H1 (cell line): ENCODE data around the gene SHMT2. TPM values are rescaled to one million over a fixed set of nuclear protein-coding genes. Genes with fewer than 3 reads are reported as not detected.

ENCODE experiments used
- CTCF ChIA-PET: fragments of 300-600 bp; sonication (Branson Sonifier 250); formaldehyde crosslinking; loops from one replicate; lab custom pipeline; 2021; ENCODE audit not compliant: partially characterized antibody; lab: Charles Lee
- POLR2A ChIA-PET: fragments of 300-600 bp; sonication (Branson Sonifier 250); formaldehyde crosslinking; loops from one replicate; lab custom pipeline; 2021; ENCODE audit warnings: inconsistent platforms; ENCODE audit not compliant: partially characterized antibody; lab: Charles Lee
- DNase-seq, 2 experiments: peaks; one replicate each; pipeline versions ENCODE4 v3.0.0 to v3.0.0-alpha.2; 2010 to 2022; ENCODE audit warnings: low spot score in 2 of 2, low read depth in 1 of 2, mixed read lengths in 1 of 2
- FAIRE-seq: peaks from 2 replicates; lab custom pipeline; 2011; peaks lifted over from hg19 to GRCh38; lab: Jason Lieb, UNC
- H2AFZ ChIP-seq: 2 replicates; pipeline ENCODE4 v1.8.1; 2012; ENCODE audit warnings: low read length, inconsistent platforms
- H2AK5ac ChIP-seq: 2 replicates; pipeline ENCODE4 v1.6.1; 2013; ENCODE audit warnings: low read depth, low read length
- H2BK120ac ChIP-seq: replicated peaks from 2 replicates; pipeline ENCODE3; 2013; ENCODE audit warnings: low read depth, low read length, inconsistent platforms
- H2BK12ac ChIP-seq: 2 replicates; pipeline ENCODE4 v1.6.1; 2013; ENCODE audit warnings: low read depth, low read length
- H2BK15ac ChIP-seq: 2 replicates; pipeline ENCODE4 v1.6.1; 2013; ENCODE audit warnings: low read length
- H2BK20ac ChIP-seq: 2 replicates; pipeline ENCODE4 v1.6.1; 2013; ENCODE audit warnings: low read length
- H2BK5ac ChIP-seq: 2 replicates; pipeline ENCODE4 v1.6.1; 2013; ENCODE audit warnings: low read depth, low read length
- H3K14ac ChIP-seq: 2 replicates; pipeline ENCODE4 v1.6.1; 2013; ENCODE audit warnings: inconsistent platforms; ENCODE audit not compliant: insufficient read length
- H3K18ac ChIP-seq: 2 replicates; pipeline ENCODE4 v1.6.1; 2013; ENCODE audit warnings: low read length; ENCODE audit errors: extremely low read depth
- H3K23ac ChIP-seq: 2 replicates; pipeline ENCODE4 v1.6.1; 2013; ENCODE audit warnings: inconsistent platforms; ENCODE audit not compliant: insufficient read length
- H3K23me2 ChIP-seq: 2 replicates; pipeline ENCODE4 v1.6.1; 2013; ENCODE audit warnings: low read depth, low read length
- H3K27ac ChIP-seq: 2 replicates; pipeline ENCODE4 v1.6.1; 2011; ENCODE audit warnings: low read depth, low read length, inconsistent platforms
- H3K27me3 ChIP-seq, 4 experiments: replicated peaks in 1 of 4; 1 replicate in 1 of 4; 2 replicates in 3 of 4; pipeline versions ENCODE4 v1.6.1 to v1.8.1; 2011 to 2013; ENCODE audit warnings: low read length in 3 of 4, mild to moderate bottlenecking in 3 of 4, inconsistent platforms in 2 of 4, mixed read lengths in 2 of 4, moderate library complexity in 1 of 4; ENCODE audit not compliant: control insufficient read depth in 3 of 4, insufficient read depth in 3 of 4; ENCODE audit errors: extremely low read depth in 1 of 4
- H3K36me3 ChIP-seq, 4 experiments: 2 replicates each; pipeline versions ENCODE4 v1.6.1 to v1.8.1; 2011 to 2013; ENCODE audit warnings: mild to moderate bottlenecking in 4 of 4, low read length in 3 of 4, moderate library complexity in 2 of 4, control low read depth in 1 of 4, inconsistent platforms in 1 of 4; ENCODE audit not compliant: insufficient read depth in 4 of 4, control insufficient read depth in 2 of 4
- H3K4ac ChIP-seq: replicated peaks from 2 replicates; pipeline ENCODE3; 2013; ENCODE audit warnings: low read length, low read depth, mixed read lengths, inconsistent platforms; ENCODE audit not compliant: insufficient read length
- H3K4me1 ChIP-seq, 4 experiments: replicated peaks in 1 of 4; 1 replicate in 1 of 4; 2 replicates in 3 of 4; pipeline versions ENCODE4 v1.6.1 to v1.8.1; 2011 to 2013; ENCODE audit warnings: low read length in 3 of 4, inconsistent platforms in 2 of 4, mixed read lengths in 1 of 4; ENCODE audit not compliant: insufficient read depth in 4 of 4, control insufficient read depth in 3 of 4
- H3K4me2 ChIP-seq, 2 experiments: 2 replicates each; pipeline versions ENCODE4 v1.6.1 to v1.8.1; 2011 to 2013; ENCODE audit warnings: low read depth in 2 of 2, low read length in 2 of 2, control low read depth in 1 of 2, inconsistent platforms in 1 of 2, mild to moderate bottlenecking in 1 of 2; ENCODE audit not compliant: insufficient read depth in 1 of 2
- H3K4me3 ChIP-seq, 4 experiments: fragments of 200-600, 300-600 bp in 1 of 4; sonication (generic), shearing (Covaris generic), sonication (Bioruptor Twin) in 1 of 4; 2 replicates each; pipeline versions ENCODE4 v1.5.1 to v1.8.1; 2011 to 2016; ENCODE audit warnings: low read length in 4 of 4, low read depth in 3 of 4, control low read depth in 2 of 4, inconsistent platforms in 2 of 4, mild to moderate bottlenecking in 2 of 4, mixed read lengths in 1 of 4, moderate library complexity in 1 of 4; ENCODE audit not compliant: insufficient read depth in 2 of 4; ENCODE audit errors: extremely low read depth in 1 of 4
- H3K56ac ChIP-seq: replicated peaks from 2 replicates; pipeline ENCODE3; 2013; ENCODE audit warnings: low read depth, mild to moderate bottlenecking, mixed read lengths, low read length, inconsistent platforms; ENCODE audit not compliant: insufficient read length
- H3K79me1 ChIP-seq: 2 replicates; pipeline ENCODE4 v1.6.1; 2013; ENCODE audit warnings: low read depth, low read length, control low read depth
- H3K79me2 ChIP-seq, 2 experiments: 2 replicates each; pipeline versions ENCODE4 v1.6.1 to v1.8.1; 2012 to 2013; ENCODE audit warnings: low read length in 2 of 2, mild to moderate bottlenecking in 2 of 2, inconsistent platforms in 1 of 2; ENCODE audit not compliant: insufficient read depth in 2 of 2, control insufficient read depth in 1 of 2
- H3K9ac ChIP-seq, 4 experiments: replicated peaks in 1 of 4; 1 replicate in 1 of 4; 2 replicates in 3 of 4; pipeline versions ENCODE4 v1.6.1 to v1.8.1; 2011 to 2013; ENCODE audit warnings: low read depth in 3 of 4, low read length in 3 of 4, control low read depth in 2 of 4, mild to moderate bottlenecking in 2 of 4, moderate library complexity in 2 of 4, inconsistent platforms in 1 of 4; ENCODE audit errors: extremely low read depth in 1 of 4
- H3K9me3 ChIP-seq, 2 experiments: 2 replicates each; pipeline versions ENCODE4 v1.6.1 to v1.8.1; 2012 to 2013; ENCODE audit warnings: mild to moderate bottlenecking in 2 of 2, moderate library complexity in 2 of 2, control low read depth in 1 of 2, inconsistent platforms in 1 of 2, low read depth in 1 of 2, low read length in 1 of 2, mixed read lengths in 1 of 2; ENCODE audit not compliant: insufficient read depth in 2 of 2
- H4K20me1 ChIP-seq, 2 experiments: replicated peaks in 1 of 2; 2 replicates each; pipeline versions ENCODE3 to v1.8.1; 2011 to 2013; ENCODE audit warnings: inconsistent platforms in 2 of 2, low read length in 2 of 2, mild to moderate bottlenecking in 1 of 2; ENCODE audit not compliant: insufficient read depth in 2 of 2, control insufficient read depth in 1 of 2
- H4K5ac ChIP-seq: 2 replicates; pipeline ENCODE4 v1.6.1; 2013; ENCODE audit warnings: low read length, low read depth, mixed read lengths, inconsistent platforms; ENCODE audit not compliant: insufficient read length
- H4K8ac ChIP-seq: 2 replicates; pipeline ENCODE4 v1.8.0; 2013; ENCODE audit warnings: mild to moderate bottlenecking, moderate library complexity, low read length, inconsistent platforms; ENCODE audit not compliant: insufficient read depth; ENCODE audit errors: extremely low read depth
- H4K91ac ChIP-seq: replicated peaks from 2 replicates; pipeline ENCODE3; 2013; ENCODE audit warnings: low read length, mixed read lengths, inconsistent platforms; ENCODE audit not compliant: insufficient read length
- BACH1 ChIP-seq: IDR thresholded peaks from 2 replicates; pipeline ENCODE4 v1.6.1; 2012; ENCODE audit warnings: low read length, improper control_type of control experiment
- BRCA1 ChIP-seq: IDR thresholded peaks from 2 replicates; pipeline ENCODE4 v1.6.1; 2012; ENCODE audit warnings: low read depth, low read length, improper control_type of control experiment
- CTBP2 ChIP-seq: IDR thresholded peaks from 2 replicates; pipeline ENCODE4 v1.7.0; 2011; ENCODE audit warnings: borderline replicate concordance, mild to moderate bottlenecking, moderate library complexity, mixed read lengths, low read length; ENCODE audit not compliant: insufficient read depth, insufficient read length
- HDAC2 ChIP-seq, 2 experiments: fragments of 300-600 bp in 1 of 2; sonication (generic) in 1 of 2; IDR thresholded peaks; 2 replicates each; pipeline ENCODE4 v1.6.1; 2011 to 2012; ENCODE audit warnings: low read depth in 2 of 2, low read length in 2 of 2, mild to moderate bottlenecking in 2 of 2, moderate library complexity in 2 of 2, borderline replicate concordance in 1 of 2, inconsistent platforms in 1 of 2
- KDM1A ChIP-seq: fragments of 200-600, 300-600 bp; sonication (generic); IDR thresholded peaks from 2 replicates; pipeline ENCODE4 v1.7.1; 2016; ENCODE audit warnings: mild to moderate bottlenecking, low read length, borderline replicate concordance
- KDM5A ChIP-seq: fragments of 200-600 bp; IDR thresholded peaks from 2 replicates; pipeline ENCODE4 v1.7.1; 2012; ENCODE audit warnings: mild to moderate bottlenecking, low read length, inconsistent platforms, mixed read lengths
- RNF2 ChIP-seq: fragments of 200-900, 300-1000 bp; sonication (generic); IDR thresholded peaks from 2 replicates; pipeline ENCODE4 v1.7.1; 2016; ENCODE audit warnings: borderline replicate concordance, low read depth, mild to moderate bottlenecking, antibody characterized with exemption, low read length; ENCODE audit not compliant: poor library complexity, severe bottlenecking; ENCODE audit errors: missing control alignments
- RXRA ChIP-seq: IDR thresholded peaks from 2 replicates; pipeline ENCODE4 v1.6.1; 2011; ENCODE audit warnings: low read depth, mild to moderate bottlenecking, low read length, moderate library complexity; ENCODE audit not compliant: insufficient read depth
- SIN3A ChIP-seq, 2 experiments: IDR thresholded peaks in 1 of 2; conservative IDR thresholded peaks in 1 of 2; 2 replicates each; pipeline ENCODE4 v1.6.1; 2011 to 2012; ENCODE audit warnings: low read length in 2 of 2, improper control_type of control experiment in 1 of 2, low read depth in 1 of 2, mild to moderate bottlenecking in 1 of 2
- SIRT6 ChIP-seq: IDR thresholded peaks from one replicate; pipeline ENCODE4 v1.7.1; 2012; ENCODE audit warnings: low read length, inconsistent platforms
- SP1 ChIP-seq: IDR thresholded peaks from 2 replicates; pipeline ENCODE4 v1.6.1; 2011; ENCODE audit warnings: low read depth, low read length
- YY1 ChIP-seq: IDR thresholded peaks from 2 replicates; pipeline ENCODE4 v1.6.1; 2011; ENCODE audit warnings: low read depth, mild to moderate bottlenecking, low read length
- ZNF274 ChIP-seq: IDR thresholded peaks from 2 replicates; pipeline ENCODE4 v1.7.0; 2012; ENCODE audit warnings: low read length, borderline replicate concordance; ENCODE audit errors: extremely low read depth
- WGBS, 2 experiments: shearing (Covaris generic) in 1 of 2; methylation state at CpG; one replicate each; pipeline versions ENCODE4 v1.1.6 to v1.1.7; 2013 to 2015; ENCODE audit warnings: low lambda C conversion rate in 2 of 2, mixed read lengths in 2 of 2, inconsistent platforms in 1 of 2, low coverage in 1 of 2, missing lambda C conversion rate in 1 of 2; ENCODE audit not compliant: insufficient replicate concordance in 2 of 2, insufficient coverage in 1 of 2, insufficient read length in 1 of 2; ENCODE audit errors: extremely low coverage in 1 of 2, missing lambda C conversion rate in 1 of 2; 5-methylcytosine and 5-hydroxymethylcytosine counted together
- polyA plus RNA-seq, 7 experiments: library from polyadenylated mRNA; depleted of rRNA in 3 of 7; stranded (reverse) in 5 of 7; unstranded in 2 of 7; fragments of >200 nt in 5 of 7; fragments of 200-250 nt in 2 of 7; gene quantifications; 1 replicate in 5 of 7; 2 replicates in 1 of 7; 4 replicates in 1 of 7; pipeline versions ENCODE4 v1.2.1 to v1.2.3, GENCODE V29; 2011 to 2013; ENCODE audit warnings: missing spikeins in 2 of 7, mixed read lengths in 2 of 7
- total RNA-seq: library from RNA; stranded (reverse); fragmentation: NEBNext Ultra II Directional; extraction: Animal tissue kit (Norgen Biotek cat#: 25700); gene quantifications from 2 replicates; pipeline ENCODE4 v1.2.1, GENCODE V29; 2021

SHMT2 gene
- total and polyA plus RNA-seq, 2 of the 8 experiments (the other 6 are each of a cell fraction or from before 2014, with no cell fraction given), result 274 to 520 TPM

DNA sequence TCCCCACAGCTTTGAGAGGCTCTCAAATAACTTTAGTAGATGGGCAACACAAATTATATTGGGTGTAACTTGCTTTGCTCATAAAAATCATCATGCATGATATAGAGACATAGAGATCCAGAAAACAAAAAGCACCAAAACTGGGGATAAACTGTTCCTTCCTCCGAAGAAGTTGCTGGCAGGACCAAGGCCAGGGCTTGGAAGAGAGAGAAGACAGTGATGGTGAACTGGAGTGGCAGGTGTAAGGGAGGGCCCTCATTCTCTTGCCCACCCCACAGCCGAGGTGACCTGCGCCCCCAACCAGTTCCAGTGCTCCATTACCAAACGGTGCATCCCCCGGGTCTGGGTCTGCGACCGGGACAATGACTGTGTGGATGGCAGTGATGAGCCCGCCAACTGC, 28.3 kb upstream of the SHMT2 start:
- no peak overlapping the region for H2BK15ac ChIP-seq
- no peaks in the 10 kb centered on the region for H3K4me1 ChIP-seq
- H3K27ac ChIP-seq, result no peak overlapping the region
- H2BK20ac ChIP-seq, result no peak overlapping the region
- no peaks in the 10 kb centered on the region for H3K9me3 ChIP-seq
- H2AK5ac ChIP-seq, result no peak overlapping the region
- no peak overlapping the region for H2BK12ac ChIP-seq
- H3K14ac ChIP-seq, result no peak overlapping the region
- peaks cover 54 to 98% (median 91%) of the 10 kb centered on the region in 4 experiments for H3K36me3 ChIP-seq
- no peak overlapping the region for H2BK5ac ChIP-seq
- no peaks in the 10 kb centered on the region for H3K23me2 ChIP-seq
- 96% methylated on average over 8 of the region's 8 CpGs; no CpG with 5 or more reads in 1 of the 2 experiments for WGBS, 2 experiments
- no peak overlapping the region for H4K91ac ChIP-seq
- no peak overlapping the region for H3K18ac ChIP-seq
- H2AFZ ChIP-seq, result no peak overlapping the region
- CTCF ChIA-PET, result interaction anchor here (1.1 to 1.4 kb wide), 3 partner anchors 13 to 55 kb away, joined by 3 to 6 read pairs (median 3); no protein-coding TSS in a partner anchor
- no peaks in the 10 kb centered on the region for H3K27me3 ChIP-seq
- no peak overlapping the region for H4K8ac ChIP-seq
- no peak overlapping the region for H3K4ac ChIP-seq
- no peak for FAIRE-seq
- H3K23ac ChIP-seq, result no peak overlapping the region
- POLR2A ChIA-PET, result interaction anchor here (0.7 to 6.5 kb wide), 4 partner anchors 10 to 40 kb away, joined by 4 to 33 read pairs (median 4); partner anchors contain the start of gene SHMT2
- H2BK120ac ChIP-seq, result no peak overlapping the region
- H3K79me2 ChIP-seq, result no peaks in the 10 kb centered on the region
- peaks cover 14 to 27% of the 10 kb centered on the region in 2 experiments for H4K20me1 ChIP-seq
- no peak for DNase-seq
- no peak overlapping the region for H3K4me2 ChIP-seq
- no peaks in the 10 kb centered on the region; the same call in 1 of the 2 replicates for H3K79me1 ChIP-seq
- no peak overlapping the region for H3K4me3 ChIP-seq
- H3K56ac ChIP-seq, result no peak overlapping the region
- no peak overlapping the region for H3K9ac ChIP-seq
- no peak overlapping the region for H4K5ac ChIP-seq
- no peak for TF ChIP-seq RXRA
- TF ChIP-seq YY1, result no peak
- TF ChIP-seq HDAC2 (IDR thresholded peaks at IDR 0.05; ENCODE audit: borderline replicate concordance in 1 of 2, low read depth in 2 of 2, low read length in 2 of 2), result no peak
- TF ChIP-seq KDM1A, result no peak
- no peak for TF ChIP-seq SIRT6
- no peak for TF ChIP-seq CTBP2
- no peak for TF ChIP-seq KDM5A
- TF ChIP-seq ZNF274, result no peak
- no peak for TF ChIP-seq BACH1
- TF ChIP-seq SIN3A (conservative IDR thresholded peaks at IDR 0.05 in 1 of 2, IDR thresholded peaks at IDR 0.05 in 1 of 2; ENCODE audit: low read depth in 1 of 2, low read length in 2 of 2), result no peak
- TF ChIP-seq BRCA1, result no peak
- no peak for TF ChIP-seq SP1
- no peak for TF ChIP-seq RNF2
